ENCODE data around the gene ZC3H12D. TPM values are rescaled to one million over a fixed set of nuclear protein-coding genes. Genes with fewer than 3 reads are reported as not detected.

Gene ZC3H12D
- total and polyA plus RNA-seq, 4 donors, result 1.1 to 4.7 (median 2.4) TPM

DNA sequence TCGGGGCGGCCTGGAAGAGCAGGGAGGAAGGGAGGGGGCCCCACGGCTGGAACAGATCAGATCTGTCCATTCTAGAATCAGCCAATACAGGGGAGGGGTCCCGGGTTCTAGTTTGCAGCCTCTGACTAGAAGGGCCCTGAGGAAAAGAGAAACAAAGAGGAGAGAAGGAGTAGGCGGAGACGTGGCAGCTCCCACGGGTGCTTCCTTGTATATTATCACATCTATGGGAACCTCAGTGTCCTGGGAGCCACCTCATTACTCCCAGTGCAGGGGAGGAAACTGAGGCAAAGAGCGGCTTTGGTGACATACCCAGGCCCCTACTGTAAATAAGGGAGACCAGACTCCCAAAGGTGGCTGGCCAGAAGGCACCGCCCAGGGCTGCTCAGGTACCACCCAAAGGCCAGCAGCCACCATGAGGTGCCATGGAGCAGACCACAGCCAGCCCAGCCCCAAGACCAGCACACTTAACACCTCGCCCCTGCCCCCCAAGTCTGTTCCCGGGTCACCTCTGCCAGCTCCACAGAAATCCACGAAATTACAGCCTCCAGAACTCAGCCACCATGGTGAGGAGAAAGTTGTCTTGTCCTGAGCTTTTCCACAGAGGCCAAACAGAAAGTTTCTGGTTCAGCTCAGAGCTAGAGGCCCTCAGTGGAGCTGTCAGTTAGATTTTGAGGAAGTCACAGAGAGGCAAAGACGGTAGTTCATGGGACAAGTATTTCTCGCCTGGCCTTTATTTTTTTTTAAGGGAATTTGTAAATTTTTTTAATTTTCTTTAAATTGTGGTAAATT lies 2.1 kb downstream of the ZC3H12D start:
- H3K4me1 ChIP-seq (ENCODE audit: control insufficient read depth in 5 of 5, insufficient read depth in 5 of 5, low read length in 5 of 5), result peaks cover 0 to 38% (median 19%) of the 10 kb centered on the region in 5 donors
- no peaks in the 10 kb centered on the region for H3K27me3 ChIP-seq (ENCODE audit: control insufficient read depth in 3 of 3, insufficient read depth in 3 of 3, low read length in 2 of 3)
- H3K27ac ChIP-seq (ENCODE audit: low read depth in 1 of 2, low read length in 1 of 2), result peak overlapping the region in 1 of 2 donors; percentile 67
- no peak overlapping the region for H3K9ac ChIP-seq (ENCODE audit: insufficient read depth in 1 of 2, low read length in 2 of 2)
- H3K9me3 ChIP-seq (ENCODE audit: control insufficient read depth in 4 of 4, insufficient read depth in 3 of 4, low read length in 3 of 4), result no peaks in the 10 kb centered on the region
- no peaks in the 10 kb centered on the region for H3K36me3 ChIP-seq (ENCODE audit: control insufficient read depth in 4 of 4, insufficient read depth in 4 of 4, low read length in 4 of 4)
- no peak overlapping the region for H3K4me3 ChIP-seq
- TF ChIP-seq CTCF (IDR thresholded peaks at IDR 0.05; ENCODE audit: control extremely low read depth, extremely low read depth), result no peak
- DNase-seq (no peak), ATAC-seq (ENCODE audit: insufficient read depth, low FRiP score) (no peak)
- WGBS, 2 donors, result 38 to 50% methylated on average over 14 of the region's 14 CpGs

- no peak overlapping the region for H3K4me3 ChIP-seq
- no peaks in the 10 kb centered on the region for H3K9me3 ChIP-seq (ENCODE audit: control insufficient read depth in 4 of 4, insufficient read depth in 3 of 4, low read length in 3 of 4)
- H3K27me3 ChIP-seq (ENCODE audit: control insufficient read depth in 3 of 3, insufficient read depth in 3 of 3, low read length in 2 of 3), result no peaks in the 10 kb centered on the region
- WGBS, 2 donors, result 92 to 93% methylated on average over 18 of the region's 18 CpGs
- no peaks in the 10 kb centered on the region for H3K36me3 ChIP-seq (ENCODE audit: control insufficient read depth in 4 of 4, insufficient read depth in 4 of 4, low read length in 4 of 4)
- ATAC-seq (ENCODE audit: insufficient read depth, low FRiP score), result no peak
- H3K27ac ChIP-seq (ENCODE audit: low read depth in 1 of 2, low read length in 1 of 2), result no peak overlapping the region
- H3K4me1 ChIP-seq (ENCODE audit: control insufficient read depth in 5 of 5, insufficient read depth in 5 of 5, low read length in 5 of 5), result peaks cover 0 to 38% (median 19%) of the 10 kb centered on the region in 5 donors
- DNase-seq, result no peak
- no peak for TF ChIP-seq CTCF (IDR thresholded peaks at IDR 0.05; ENCODE audit: control extremely low read depth, extremely low read depth)
- H3K9ac ChIP-seq (ENCODE audit: insufficient read depth in 1 of 2, low read length in 2 of 2), result no peak overlapping the region
Measured at GRCh38 chr6:149480502-149481280, 4.1 kb downstream of the ZC3H12D start.

DNA sequence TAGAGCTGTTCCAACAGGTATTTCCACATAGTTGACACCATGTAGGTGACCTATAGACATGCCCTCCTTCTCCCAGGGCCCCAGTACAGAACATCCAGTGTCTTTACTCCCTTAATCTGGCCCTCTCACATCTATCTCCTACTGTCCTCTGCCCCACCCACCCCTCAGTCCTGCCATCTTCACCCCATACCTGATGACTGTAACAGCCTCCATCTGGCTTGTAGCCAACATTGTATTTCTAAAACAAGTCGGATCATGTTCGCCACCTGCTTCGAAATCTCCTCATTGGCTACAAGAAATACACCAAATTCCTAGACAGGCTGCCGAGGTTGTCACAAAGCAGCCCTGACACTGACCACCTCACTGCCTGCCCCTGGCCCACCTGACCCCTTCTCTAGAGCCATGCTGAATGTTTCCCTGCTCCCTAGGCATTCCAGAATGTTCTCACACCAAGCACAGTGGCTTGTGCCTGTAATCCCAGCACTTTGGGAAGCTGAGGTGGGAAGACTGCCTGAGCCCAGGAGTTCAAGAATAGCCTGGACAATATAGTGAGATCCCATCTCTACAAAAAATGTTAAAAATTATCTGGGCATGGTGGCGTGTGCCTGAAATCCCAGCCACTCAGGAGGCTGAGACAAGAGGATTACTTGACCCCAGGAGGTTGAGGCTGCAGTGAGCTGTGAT lies 6.0 kb downstream of the ZC3H12D start:
- Histone ChIP-seq H3K27ac (ENCODE audit: low read depth in 1 of 2, low read length in 1 of 2) (no peak overlapping the region), H3K27me3 (ENCODE audit: control insufficient read depth in 3 of 3, insufficient read depth in 3 of 3, low read length in 2 of 3) (no peaks in the 10 kb centered on the region), H3K9ac (ENCODE audit: insufficient read depth in 1 of 2, low read length in 2 of 2) (no peak overlapping the region), H3K9me3 (ENCODE audit: control insufficient read depth in 4 of 4, insufficient read depth in 3 of 4, low read length in 3 of 4) (no peaks in the 10 kb centered on the region), H3K36me3 (ENCODE audit: control insufficient read depth in 4 of 4, insufficient read depth in 4 of 4, low read length in 4 of 4) (no peaks in the 10 kb centered on the region), H3K4me1 (ENCODE audit: control insufficient read depth in 5 of 5, insufficient read depth in 5 of 5, low read length in 5 of 5) (peaks cover 0 to 24% (median 12%) of the 10 kb centered on the region in 5 donors), H3K4me3 (no peak overlapping the region)
- no peak for TF ChIP-seq CTCF (IDR thresholded peaks at IDR 0.05; ENCODE audit: control extremely low read depth, extremely low read depth)
- ATAC-seq (ENCODE audit: insufficient read depth, low FRiP score) (no peak), DNase-seq (no peak)
- WGBS, 2 donors, result 89 to 96% methylated on average over 5 of the region's 5 CpGs
